ENCODE measurements around the gene PPP5C.
"Not testable (repeated sequence)": the region's sequence is repeated elsewhere in the genome, so short reads cannot be mapped to it uniquely, and the experiment has no call there.

The PPP5C gene

GRCh38 chr19:46346821-46347571 is at the start of gene PPP5C:
PPP5C (plus strand) TSS chr19:46347087; CDS start chr19:46347097, 10 bp downstream.
- DNase-seq (ENCODE audit: low read depth), result no peak

GRCh38 chr19:46297700-46298478 is 49.0 kb upstream of the PPP5C start:
- DNase-seq (ENCODE audit: low read depth), result no peak

GRCh38 chr19:46298479-46299003 is 48.3 kb upstream of the PPP5C start:
- no peak for DNase-seq (ENCODE audit: low read depth)

GRCh38 chr19:46299004-46299509 is 47.8 kb upstream of the PPP5C start:
- peak; percentile 52 for DNase-seq (ENCODE audit: low read depth)

GRCh38 chr19:46299695-46300094 is 47.2 kb upstream of the PPP5C start:
- no peak for DNase-seq (ENCODE audit: low read depth)

GRCh38 chr19:46303322-46303690 is 43.6 kb upstream of the PPP5C start:
- no peak for DNase-seq (ENCODE audit: low read depth)

GRCh38 chr19:46303691-46304397 is 43.0 kb upstream of the PPP5C start:
- DNase-seq (ENCODE audit: low read depth), result no peak

GRCh38 chr19:46306501-46306900 is 40.4 kb upstream of the PPP5C start:
- DNase-seq (ENCODE audit: low read depth), result no peak

- no peak for DNase-seq (ENCODE audit: low read depth)
Observed at GRCh38 chr19:46308510-46308909, 38.4 kb upstream of the PPP5C start.

- DNase-seq (ENCODE audit: low read depth), result no peak
Observed at GRCh38 chr19:46309056-46309455, 37.8 kb upstream of the PPP5C start.

GRCh38 chr19:46311444-46311843 is 35.4 kb upstream of the PPP5C start:
- DNase-seq (ENCODE audit: low read depth), result no peak

- DNase-seq (ENCODE audit: low read depth), result not testable (repeated sequence)
Observed at GRCh38 chr19:46313540-46314469, 33.1 kb upstream of the PPP5C start.

- no peak for DNase-seq (ENCODE audit: low read depth)
Observed at GRCh38 chr19:46317339-46317738, 29.5 kb upstream of the PPP5C start.

- DNase-seq (ENCODE audit: low read depth), result no peak
Observed at GRCh38 chr19:46319613-46320012, 27.3 kb upstream of the PPP5C start.

GRCh38 chr19:46320559-46320958 is 26.3 kb upstream of the PPP5C start:
- DNase-seq (ENCODE audit: low read depth), result no peak

GRCh38 chr19:46321653-46322052 is 25.2 kb upstream of the PPP5C start:
- DNase-seq (ENCODE audit: low read depth), result no peak

- DNase-seq (ENCODE audit: low read depth), result not testable (repeated sequence)
Observed at GRCh38 chr19:46323227-46323626, 23.7 kb upstream of the PPP5C start.

GRCh38 chr19:46324277-46324676 is 22.6 kb upstream of the PPP5C start:
- DNase-seq (ENCODE audit: low read depth), result no peak

GRCh38 chr19:46326608-46327007 is 20.3 kb upstream of the PPP5C start:
- no peak for DNase-seq (ENCODE audit: low read depth)

- DNase-seq (ENCODE audit: low read depth), result no peak
Observed at GRCh38 chr19:46328079-46328478, 18.8 kb upstream of the PPP5C start.

- DNase-seq (ENCODE audit: low read depth), result no peak
Observed at GRCh38 chr19:46330319-46330918, 16.5 kb upstream of the PPP5C start.

Data from non-pigmented ciliary epithelial cell (primary cell).